ENCODE measurements around the gene PDLIM7.

The PDLIM7 gene

DNA sequence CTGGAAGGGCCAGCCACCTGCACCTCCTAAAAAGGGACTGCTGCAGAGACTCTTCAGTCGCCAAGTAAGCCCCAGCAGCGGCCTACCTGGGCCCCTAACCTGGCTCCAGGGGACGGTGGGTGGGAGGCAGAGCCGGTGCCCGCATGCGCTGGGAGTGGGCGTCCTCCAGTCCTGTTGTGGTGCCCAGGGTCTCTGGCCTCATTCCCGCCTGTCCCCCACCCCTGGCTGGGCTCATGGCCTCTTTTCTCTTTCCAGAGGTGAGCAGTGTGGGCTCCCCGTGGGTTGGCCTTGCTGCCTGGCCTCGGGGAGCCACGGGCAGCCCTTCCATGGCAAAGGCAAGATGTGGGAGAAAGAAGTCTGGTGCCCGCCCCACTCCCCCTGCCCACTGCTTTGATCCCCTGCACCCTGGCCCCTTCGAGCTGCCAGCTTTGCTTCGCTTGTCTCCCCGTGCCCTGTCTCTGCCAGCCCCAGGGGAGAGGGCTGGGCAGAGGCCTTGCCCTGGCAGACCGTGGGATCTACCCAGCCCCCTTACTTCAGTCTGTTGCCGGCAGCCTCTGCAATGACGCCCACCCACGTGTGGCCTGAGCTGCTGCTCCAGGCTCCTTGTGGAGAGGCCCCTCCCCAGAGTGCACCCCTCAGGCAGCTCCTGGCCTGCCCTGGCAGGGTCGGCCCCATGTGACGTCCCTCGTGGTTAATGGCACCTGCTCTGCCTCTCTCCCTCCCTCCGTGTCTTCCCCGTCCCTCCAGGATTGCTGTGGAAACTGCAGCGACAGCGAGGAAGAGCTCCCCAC is 56.2 kb downstream of the PDLIM7 start:
- no peak for DNase-seq

DNA sequence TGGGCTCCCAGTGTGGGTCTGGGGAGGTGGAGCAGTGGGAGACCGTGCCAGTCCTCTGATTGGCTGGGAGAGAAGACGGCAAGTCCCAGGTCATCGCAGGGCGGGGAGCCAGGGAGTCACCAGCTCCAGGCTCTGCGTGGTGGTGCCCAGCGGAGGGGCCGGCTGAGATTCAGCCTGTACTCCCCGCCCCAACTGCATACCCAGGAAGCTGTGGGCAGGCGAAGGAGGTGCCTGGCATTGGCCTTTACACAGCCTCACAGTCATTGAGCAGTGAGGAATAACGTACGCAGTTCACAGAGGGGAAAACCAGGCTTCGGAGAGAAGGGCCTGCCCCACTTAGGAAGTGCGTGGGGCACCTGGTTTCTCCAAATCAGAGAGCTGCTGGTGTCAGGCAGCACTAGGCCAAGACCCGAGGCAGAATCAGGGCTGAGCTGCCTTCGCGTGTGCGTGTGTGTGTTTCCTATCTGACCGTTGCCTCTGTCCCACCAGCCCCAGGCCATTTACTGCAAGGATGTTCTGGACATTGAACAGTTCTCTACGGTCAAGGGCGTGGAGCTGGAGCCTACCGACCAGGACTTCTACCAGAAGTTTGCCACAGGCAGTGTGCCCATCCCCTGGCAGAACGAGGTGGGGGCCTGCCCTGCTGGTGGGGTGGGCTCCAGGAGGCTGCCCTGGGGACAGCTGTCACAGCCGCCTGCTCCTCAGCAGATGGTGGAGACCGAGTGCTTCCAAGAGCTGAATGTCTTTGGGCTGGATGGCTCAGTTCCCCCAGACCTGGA is 57.0 kb downstream of the PDLIM7 start:
- no peak for DNase-seq

DNA sequence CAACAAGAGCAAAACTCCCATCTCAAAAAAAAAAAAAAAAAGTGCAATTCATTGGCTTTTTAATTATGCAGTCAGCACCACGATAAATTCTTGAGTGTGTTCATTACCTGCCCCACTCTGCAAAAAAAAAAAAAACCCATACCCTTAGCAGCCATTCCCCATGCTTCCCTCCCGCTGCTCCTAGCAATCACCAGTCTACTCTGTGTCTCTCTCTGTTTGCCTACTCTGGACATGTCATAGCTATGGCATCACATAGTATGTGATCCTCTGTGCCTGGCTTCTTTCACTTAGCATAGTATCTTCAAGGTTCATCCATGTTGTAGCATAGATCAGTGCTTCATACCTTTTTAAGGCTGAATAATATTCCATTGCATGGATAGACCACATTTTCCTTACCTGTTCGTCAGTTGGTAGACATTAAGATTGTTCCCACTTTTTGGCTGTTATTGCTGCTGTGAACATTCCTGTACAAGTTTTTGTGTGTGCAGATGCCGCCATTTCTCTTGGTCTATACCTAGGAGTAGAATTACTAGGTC is 57.8 kb downstream of the PDLIM7 start:
- no peak for DNase-seq

DNA sequence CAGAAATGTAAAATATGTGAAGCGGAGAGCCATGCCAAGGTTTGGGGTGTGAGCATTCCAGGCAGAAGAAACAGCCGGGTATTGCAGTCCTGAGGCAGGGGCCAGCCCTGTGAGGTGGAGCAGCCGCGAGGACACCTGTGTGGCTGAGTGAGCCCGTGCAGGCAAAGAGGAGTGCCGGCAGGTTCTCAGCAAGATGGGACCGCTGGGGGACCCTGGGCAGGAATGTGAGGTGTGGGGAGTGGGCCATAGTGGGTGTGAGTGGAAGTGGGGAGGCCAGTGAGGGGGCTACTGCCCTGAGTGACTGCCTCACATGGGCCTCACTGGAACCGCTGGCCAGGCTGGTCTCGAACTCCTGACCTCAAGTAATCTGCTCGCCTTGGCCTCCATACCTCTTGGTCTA is 58.9 kb downstream of the PDLIM7 start:
- DNase-seq, result no peak

DNA sequence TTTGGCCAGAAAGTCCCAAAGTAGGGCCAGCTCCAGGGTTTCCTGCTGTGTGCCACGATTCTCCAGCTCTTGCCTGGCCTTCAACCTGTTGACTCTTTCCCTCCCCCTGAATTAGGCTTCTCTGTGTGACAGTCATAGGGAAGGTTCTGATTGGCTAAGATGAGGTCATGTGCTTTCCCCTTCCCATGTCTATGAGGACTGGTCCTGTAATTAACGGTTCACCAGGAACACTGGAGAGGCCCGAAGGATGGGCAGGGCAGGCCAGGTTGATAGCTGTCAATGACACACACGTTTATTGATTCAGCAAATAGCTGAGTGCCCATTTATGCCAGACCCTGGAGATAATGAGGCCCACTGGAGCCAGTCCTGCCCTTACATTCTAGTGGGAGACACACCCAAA is 59.8 kb downstream of the PDLIM7 start:
- no peak for DNase-seq

DNA sequence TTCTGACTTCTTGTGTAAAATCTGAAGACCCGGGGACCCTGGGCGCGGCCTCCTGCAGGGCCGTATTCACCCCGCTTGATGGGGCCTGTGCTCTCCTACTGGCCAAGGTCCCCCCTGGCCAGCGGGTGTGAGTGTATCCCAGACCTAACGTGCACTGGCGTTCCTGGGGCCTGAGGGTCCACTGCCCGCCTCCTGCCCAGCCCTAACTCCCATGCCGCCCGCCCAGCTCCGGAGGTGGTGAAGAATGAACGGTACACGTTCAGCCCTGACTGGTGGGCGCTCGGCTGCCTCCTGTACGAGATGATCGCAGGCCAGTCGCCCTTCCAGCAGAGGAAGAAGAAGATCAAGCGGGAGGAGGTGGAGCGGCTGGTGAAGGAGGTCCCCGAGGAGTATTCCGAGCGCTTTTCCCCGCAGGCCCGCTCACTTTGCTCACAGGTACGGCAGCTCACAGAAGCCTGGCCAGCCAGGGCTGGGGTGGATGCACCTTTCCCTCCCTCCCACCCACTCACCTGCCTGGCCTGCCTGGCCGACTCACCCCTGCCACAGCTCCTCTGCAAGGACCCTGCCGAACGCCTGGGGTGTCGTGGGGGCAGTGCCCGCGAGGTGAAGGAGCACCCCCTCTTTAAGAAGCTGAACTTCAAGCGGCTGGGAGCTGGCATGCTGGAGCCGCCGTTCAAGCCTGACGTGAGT is 61.4 kb downstream of the PDLIM7 start:
- DNase-seq, result no peak

DNA sequence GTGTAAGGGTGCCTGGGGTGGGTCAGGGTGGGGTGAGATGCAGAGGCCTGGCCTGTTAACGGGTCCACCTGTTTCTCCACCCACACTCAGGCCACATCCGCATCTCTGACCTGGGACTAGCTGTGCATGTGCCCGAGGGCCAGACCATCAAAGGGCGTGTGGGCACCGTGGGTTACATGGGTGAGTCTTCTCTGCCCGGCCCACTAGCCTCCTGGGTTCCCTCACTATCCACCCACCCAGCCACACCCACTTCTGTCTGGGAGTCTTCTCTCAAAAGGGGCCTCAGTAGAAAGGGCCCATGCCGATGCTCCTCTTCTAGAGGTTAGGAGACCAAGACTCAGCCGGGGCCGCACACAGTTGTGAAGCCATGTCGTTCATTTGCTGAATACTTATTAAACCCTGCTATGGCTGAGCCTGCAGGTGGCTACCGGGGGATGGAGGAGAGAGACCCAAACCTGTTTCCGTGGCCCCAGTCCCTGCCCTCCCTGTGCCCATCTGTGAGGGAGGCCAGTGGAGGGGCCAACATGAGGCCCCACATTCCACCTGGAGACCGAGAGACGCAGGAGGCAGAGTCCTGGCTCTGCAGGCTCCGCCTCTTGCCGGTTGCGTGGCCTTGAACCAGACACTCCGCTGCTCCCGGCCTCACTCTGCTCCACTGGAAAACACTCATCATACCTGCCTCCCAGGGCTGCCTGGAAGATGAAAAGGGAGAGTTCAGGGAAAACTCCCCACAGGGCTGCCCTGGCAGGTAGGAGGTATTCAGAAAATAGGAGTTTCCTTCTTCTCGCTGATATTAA is 62.3 kb downstream of the PDLIM7 start:
- no peak for DNase-seq

DNA sequence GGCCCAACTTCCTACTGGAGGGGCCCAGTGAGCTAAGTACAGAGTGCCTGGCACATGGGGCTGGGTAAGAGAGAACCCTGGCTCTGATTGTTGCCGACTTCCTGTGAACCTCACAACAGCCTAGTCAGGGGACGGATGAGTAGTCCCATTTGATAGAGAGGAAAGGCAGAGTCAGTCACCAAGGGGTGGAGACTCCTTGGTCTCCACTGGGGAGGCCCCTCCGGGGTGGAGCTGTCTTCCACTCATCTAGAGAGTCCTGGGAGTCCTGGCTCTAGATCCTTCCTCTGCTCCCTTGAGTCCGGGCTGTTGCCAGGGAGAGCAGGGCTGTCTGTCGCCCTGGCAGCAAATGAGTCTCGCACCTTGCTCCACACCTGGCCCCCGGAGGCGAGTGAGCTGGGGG is 63.0 kb downstream of the PDLIM7 start:
- no peak for DNase-seq

DNA sequence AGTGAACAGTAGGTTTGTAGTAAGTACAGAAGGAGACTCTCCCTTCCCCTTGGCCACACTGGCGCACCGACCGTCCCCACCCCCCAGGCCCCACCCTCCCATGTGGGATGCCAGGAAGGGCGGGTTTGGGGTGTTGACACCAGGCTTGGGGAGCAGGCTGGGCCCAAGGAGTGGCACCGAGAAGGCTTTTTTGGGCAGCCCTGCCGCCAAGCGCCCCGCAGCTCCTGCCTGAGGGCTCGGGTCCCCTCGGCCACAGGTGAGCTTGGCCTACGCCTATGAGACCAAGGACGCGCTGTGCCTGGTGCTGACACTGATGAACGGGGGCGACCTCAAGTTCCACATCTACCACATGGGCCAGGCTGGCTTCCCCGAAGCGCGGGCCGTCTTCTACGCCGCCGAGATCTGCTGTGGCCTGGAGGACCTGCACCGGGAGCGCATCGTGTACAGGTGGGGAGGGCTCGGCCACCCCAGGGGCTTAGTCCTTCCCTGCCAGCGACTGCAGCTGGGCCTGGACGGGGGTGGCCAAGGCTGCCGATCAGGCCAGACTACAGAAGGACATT is 63.7 kb downstream of the PDLIM7 start:
- no peak for DNase-seq

All from MV-4-11 (cell line).